Measurements from ENCODE around the gene FGF6. TPM values are rescaled to one million over a fixed set of nuclear protein-coding genes. Genes with fewer than 3 reads are reported as not detected.

FGF6 gene
- total RNA-seq, 3 donors from 2014 or later (not counting 1 experiment from before 2014, with no cell fraction given) = not detected

GRCh38 chr12:4431436-4431835, 14.2 kb downstream of the FGF6 start:
- no peak for TF ChIP-seq CTCF (IDR thresholded peaks at IDR 0.05)
- Mint-ChIP-seq H3K36me3 (no peaks in the 10 kb centered on the region), H3K27me3 (ENCODE audit: low read depth in 2 of 2) (peaks cover under 1 to 10% of the 10 kb centered on the region in 2 donors), H3K4me1 (no peaks in the 10 kb centered on the region), H3K4me3 (no peak overlapping the region), H3K27ac (no peak overlapping the region), H3K9me3 (no peaks in the 10 kb centered on the region)
- intact Hi-C loops (cut with micrococcal nuclease) = no loop called here
- DNase-seq = no peak
- Histone ChIP-seq H3K9me3 (ENCODE audit: control insufficient read depth, insufficient read depth, low read length) (peaks cover 3% of the 10 kb centered on the region), H3K4me1 (ENCODE audit: control insufficient read depth, insufficient read depth, low read length) (peaks cover 14% of the 10 kb centered on the region), H3K36me3 (ENCODE audit: control insufficient read depth, insufficient read depth, low read length) (no peaks in the 10 kb centered on the region), H3K27ac (ENCODE audit: low read length) (no peak overlapping the region), H3K27me3 (ENCODE audit: control insufficient read depth, insufficient read depth, low read length) (no peaks in the 10 kb centered on the region), H3K4me3 (ENCODE audit: low read length) (no peak overlapping the region)
- WGBS (ENCODE audit: insufficient coverage) = 68% methylated on average over 3 of the region's 4 CpGs
- no peak for ATAC-seq

GRCh38 chr12:4424422-4424821, 21.2 kb downstream of the FGF6 start:
- H3K4me1 ChIP-seq (ENCODE audit: control insufficient read depth, insufficient read depth, low read length) = no peaks in the 10 kb centered on the region
- H3K36me3 ChIP-seq (ENCODE audit: control insufficient read depth, insufficient read depth, low read length) = no peaks in the 10 kb centered on the region
- H3K4me3 ChIP-seq (ENCODE audit: low read length) = no peak overlapping the region
- 79% methylated on average over 6 of the region's 6 CpGs for WGBS (ENCODE audit: insufficient coverage)
- Mint-ChIP-seq H3K36me3 (no peaks in the 10 kb centered on the region), H3K27ac (no peak overlapping the region), H3K27me3 (ENCODE audit: low read depth in 2 of 2) (peaks cover 3 to 6% of the 10 kb centered on the region in 2 donors), H3K4me1 (no peaks in the 10 kb centered on the region), H3K4me3 (no peak overlapping the region), H3K9me3 (no peaks in the 10 kb centered on the region)
- intact Hi-C loops (cut with micrococcal nuclease) = loop anchor here (5.0 kb wide), 2 partner anchors 103 to 537 kb away; no protein-coding TSS in a partner anchor
- no peak for TF ChIP-seq CTCF (IDR thresholded peaks at IDR 0.05)
- H3K9me3 ChIP-seq (ENCODE audit: control insufficient read depth, insufficient read depth, low read length) = no peaks in the 10 kb centered on the region
- no peak for ATAC-seq
- DNase-seq = no peak
- no peak overlapping the region for H3K27ac ChIP-seq (ENCODE audit: low read length)
- no peaks in the 10 kb centered on the region for H3K27me3 ChIP-seq (ENCODE audit: control insufficient read depth, insufficient read depth, low read length)

GRCh38 chr12:4423528-4424195, 22.0 kb downstream of the FGF6 start:
- intact Hi-C loops (cut with micrococcal nuclease) = loop anchor here (5.0 kb wide), 2 partner anchors 104 to 536 kb away; no protein-coding TSS in a partner anchor
- H3K27ac ChIP-seq (ENCODE audit: low read length) = no peak overlapping the region
- Mint-ChIP-seq H3K27me3 (ENCODE audit: low read depth in 2 of 2) (peaks cover 7 to 11% of the 10 kb centered on the region in 2 donors), H3K9me3 (no peaks in the 10 kb centered on the region), H3K36me3 (no peaks in the 10 kb centered on the region), H3K4me1 (no peaks in the 10 kb centered on the region), H3K4me3 (no peak overlapping the region), H3K27ac (no peak overlapping the region)
- no peaks in the 10 kb centered on the region for H3K27me3 ChIP-seq (ENCODE audit: control insufficient read depth, insufficient read depth, low read length)
- ATAC-seq (no peak), DNase-seq (no peak)
- WGBS (ENCODE audit: insufficient coverage) = 74% methylated on average over 9 of the region's 11 CpGs
- no peaks in the 10 kb centered on the region for H3K36me3 ChIP-seq (ENCODE audit: control insufficient read depth, insufficient read depth, low read length)
- TF ChIP-seq CTCF (IDR thresholded peaks at IDR 0.05) = no peak
- no peaks in the 10 kb centered on the region for H3K9me3 ChIP-seq (ENCODE audit: control insufficient read depth, insufficient read depth, low read length)
- H3K4me3 ChIP-seq (ENCODE audit: low read length) = no peak overlapping the region
- no peaks in the 10 kb centered on the region for H3K4me1 ChIP-seq (ENCODE audit: control insufficient read depth, insufficient read depth, low read length)

GRCh38 chr12:4422985-4423384, 22.6 kb downstream of the FGF6 start:
- no peak overlapping the region for H3K27ac Mint-ChIP-seq
- DNase-seq = no peak
- H3K9me3 Mint-ChIP-seq = no peaks in the 10 kb centered on the region
- TF ChIP-seq CTCF (IDR thresholded peaks at IDR 0.05) = no peak
- H3K4me1 Mint-ChIP-seq = no peaks in the 10 kb centered on the region
- intact Hi-C loops (cut with micrococcal nuclease) = loop anchor here (5.0 kb wide), 2 partner anchors 104 to 536 kb away; no protein-coding TSS in a partner anchor
- Histone ChIP-seq H3K27ac (ENCODE audit: low read length) (no peak overlapping the region), H3K4me1 (ENCODE audit: control insufficient read depth, insufficient read depth, low read length) (no peaks in the 10 kb centered on the region), H3K9me3 (ENCODE audit: control insufficient read depth, insufficient read depth, low read length) (no peaks in the 10 kb centered on the region), H3K27me3 (ENCODE audit: control insufficient read depth, insufficient read depth, low read length) (no peaks in the 10 kb centered on the region), H3K36me3 (ENCODE audit: control insufficient read depth, insufficient read depth, low read length) (no peaks in the 10 kb centered on the region), H3K4me3 (ENCODE audit: low read length) (no peak overlapping the region)
- H3K4me3 Mint-ChIP-seq = no peak overlapping the region
- no peaks in the 10 kb centered on the region for H3K36me3 Mint-ChIP-seq
- ATAC-seq = no peak
- WGBS (ENCODE audit: insufficient coverage) = 91% methylated on average over 9 of the region's 9 CpGs
- peaks cover 5 to 11% of the 10 kb centered on the region in 2 donors for H3K27me3 Mint-ChIP-seq (ENCODE audit: low read depth in 2 of 2)
